Brain pericyte (primary cell): ENCODE data around the gene FBXO17.
"Not testable (repeated sequence)": the region's sequence is repeated elsewhere in the genome, so short reads cannot be mapped to it uniquely, and the experiment has no call there.

Experiments
- DNase-seq: peaks from one replicate; pipeline ENCODE4 v3.0.0-alpha.2; 2012; ENCODE audit warnings: low read depth, low spot score

The FBXO17 gene, protein sequence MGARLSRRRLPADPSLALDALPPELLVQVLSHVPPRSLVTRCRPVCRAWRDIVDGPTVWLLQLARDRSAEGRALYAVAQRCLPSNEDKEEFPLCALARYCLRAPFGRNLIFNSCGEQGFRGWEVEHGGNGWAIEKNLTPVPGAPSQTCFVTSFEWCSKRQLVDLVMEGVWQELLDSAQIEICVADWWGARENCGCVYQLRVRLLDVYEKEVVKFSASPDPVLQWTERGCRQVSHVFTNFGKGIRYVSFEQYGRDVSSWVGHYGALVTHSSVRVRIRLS

DNA sequence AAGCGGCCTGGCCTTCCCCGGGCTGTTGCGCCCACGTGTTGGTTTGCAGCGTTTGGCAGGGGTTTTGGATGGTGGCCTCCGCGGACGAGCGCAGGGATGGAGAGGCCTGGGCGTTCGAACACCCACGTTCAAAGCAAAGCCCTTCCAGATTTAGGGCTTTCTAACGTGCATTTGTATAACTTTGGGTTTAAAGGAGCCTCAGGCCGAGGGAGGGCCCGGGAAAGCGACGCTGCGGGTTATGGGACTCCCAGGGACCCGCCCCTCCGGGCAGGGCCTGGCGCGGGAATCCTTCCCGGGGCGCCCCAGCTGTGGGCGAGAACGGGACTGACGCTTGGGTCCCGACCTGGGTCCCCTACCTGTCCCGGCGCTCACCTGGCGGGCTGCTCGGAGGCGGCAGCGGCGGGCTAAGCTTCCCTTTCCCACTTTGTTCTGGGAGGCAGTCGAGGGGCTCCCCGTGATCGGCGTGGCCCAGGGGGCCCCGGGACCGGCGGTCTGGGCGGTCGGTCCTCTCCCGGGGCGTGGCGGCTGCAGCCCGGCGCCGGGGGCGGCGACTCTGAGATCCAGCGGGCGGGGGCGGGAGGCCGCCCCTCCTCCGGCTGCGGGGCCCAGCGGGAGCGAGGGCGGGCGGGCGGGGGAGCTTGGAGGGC lies at the start of gene FBXO17:
TSS of gene FBXO17 (minus strand) at position 529 of the 647 bp plus-strand sequence. CDS start 25,423 bp downstream, outside the sequence.
- no peak for DNase-seq

DNA sequence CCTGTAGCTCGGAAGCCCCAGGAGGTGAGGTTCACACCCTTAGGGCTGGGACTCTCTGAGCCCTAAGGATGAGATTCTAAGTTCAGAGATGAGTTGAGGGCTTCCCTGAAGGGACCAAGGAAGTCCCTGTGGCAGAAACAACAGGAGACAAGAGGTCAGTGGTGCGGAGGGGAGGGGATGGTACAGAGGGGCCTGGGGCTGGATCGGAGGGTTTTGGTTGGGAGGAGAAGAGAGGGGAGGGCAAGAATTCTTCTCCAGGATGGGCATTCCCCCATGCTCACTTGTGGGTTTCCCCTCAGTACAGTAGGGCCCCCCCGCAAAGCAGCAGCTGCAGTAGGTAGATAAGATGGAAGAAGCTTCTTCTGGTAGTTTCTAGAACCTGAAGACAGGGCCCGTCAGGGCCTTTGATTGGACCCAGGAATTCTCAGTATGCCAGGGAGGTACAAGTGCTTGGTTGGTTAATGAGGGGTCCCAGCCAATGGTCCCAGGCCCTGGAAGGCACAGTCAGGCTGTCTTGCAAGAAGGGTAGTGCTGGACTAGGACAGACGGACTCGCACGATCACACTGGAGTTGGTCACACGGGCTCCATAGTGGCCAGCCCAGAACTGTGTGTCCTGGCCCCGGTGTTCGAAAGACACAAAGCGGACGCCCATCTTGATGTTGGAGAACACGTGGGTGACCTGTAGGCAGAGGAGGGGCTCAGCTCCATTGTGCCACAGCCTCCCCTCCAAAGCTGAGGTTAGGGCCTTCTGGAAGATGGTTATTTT lies 49.5 kb upstream of the FBXO17 start:
- no peak for DNase-seq

DNA sequence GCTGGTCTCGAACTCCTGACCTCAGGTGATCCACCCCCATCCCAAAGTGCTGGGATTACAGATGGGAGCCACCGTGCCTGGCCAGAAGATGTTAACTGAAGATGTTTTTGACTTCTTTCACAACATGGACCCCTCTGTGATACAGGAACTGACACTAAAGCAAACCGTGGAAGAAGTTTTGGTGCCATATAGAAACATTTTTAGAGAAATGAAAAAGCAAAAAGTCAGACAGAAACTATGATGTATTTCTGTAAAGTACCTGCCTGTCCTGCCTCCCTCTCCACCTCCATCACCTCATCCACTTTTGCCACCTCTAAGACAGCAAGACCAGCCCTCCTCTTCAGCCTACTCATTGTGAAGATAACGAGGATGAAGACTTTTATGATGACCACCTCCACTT lies 45.5 kb upstream of the FBXO17 start:
- no peak for DNase-seq

DNA sequence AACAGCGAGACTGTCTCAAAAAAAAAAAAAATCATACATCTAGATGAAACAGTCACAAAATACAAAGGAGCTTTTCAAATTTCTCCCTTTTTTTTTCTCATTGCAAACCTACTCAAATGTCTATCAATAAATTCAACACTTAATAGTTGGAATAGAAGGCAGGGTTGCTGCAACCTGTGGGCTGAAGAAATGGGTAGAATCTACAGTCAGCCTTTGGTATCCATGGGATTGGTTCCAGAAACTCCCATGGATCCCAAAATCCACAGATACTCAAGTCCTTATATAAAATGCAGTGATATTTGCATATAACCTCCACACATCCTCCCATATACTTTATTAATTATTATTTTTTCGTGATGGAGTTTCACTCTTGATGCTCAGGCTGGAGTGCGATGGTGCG lies 42.1 kb upstream of the FBXO17 start:
- no peak for DNase-seq

DNA sequence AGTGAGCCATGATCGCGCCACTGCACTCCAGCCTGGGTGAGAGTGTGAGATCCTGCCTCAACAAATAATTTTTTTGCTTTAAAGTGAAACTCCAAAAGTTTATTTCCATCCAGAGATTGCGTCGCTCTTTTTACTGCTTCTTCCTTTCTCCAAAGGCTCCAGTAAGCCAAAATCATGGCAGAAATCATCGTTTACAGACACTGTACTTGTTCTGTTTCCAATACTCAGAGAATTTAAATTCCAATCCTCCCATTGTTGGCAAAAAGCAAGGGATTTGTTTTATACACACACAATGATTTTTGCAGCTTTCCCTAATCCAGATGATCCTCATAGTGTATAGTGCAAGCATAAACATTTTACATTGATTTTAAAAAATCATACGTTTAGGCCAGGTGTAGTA lies 41.5 kb upstream of the FBXO17 start:
- DNase-seq: no peak

DNA sequence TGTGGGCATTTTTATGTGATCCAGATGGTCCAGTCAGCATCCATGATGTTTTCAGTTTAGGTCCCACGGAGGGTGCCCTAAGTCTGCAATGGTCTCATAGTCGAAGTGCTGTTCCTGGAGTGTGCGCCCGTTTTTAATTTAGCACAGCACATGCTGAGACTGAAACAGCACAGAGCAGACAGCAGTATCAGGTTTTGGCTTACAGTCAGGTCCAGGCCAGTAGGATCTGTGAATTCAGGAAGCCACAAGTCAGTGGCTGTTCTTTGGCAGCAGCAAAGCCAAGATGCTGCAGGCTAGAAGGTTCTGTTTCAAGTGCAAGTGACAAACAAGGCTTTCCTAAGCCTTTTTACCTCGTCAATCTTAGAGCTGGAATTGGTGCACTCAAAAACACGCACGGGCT lies 38.5 kb upstream of the FBXO17 start:
- no peak for DNase-seq

DNA sequence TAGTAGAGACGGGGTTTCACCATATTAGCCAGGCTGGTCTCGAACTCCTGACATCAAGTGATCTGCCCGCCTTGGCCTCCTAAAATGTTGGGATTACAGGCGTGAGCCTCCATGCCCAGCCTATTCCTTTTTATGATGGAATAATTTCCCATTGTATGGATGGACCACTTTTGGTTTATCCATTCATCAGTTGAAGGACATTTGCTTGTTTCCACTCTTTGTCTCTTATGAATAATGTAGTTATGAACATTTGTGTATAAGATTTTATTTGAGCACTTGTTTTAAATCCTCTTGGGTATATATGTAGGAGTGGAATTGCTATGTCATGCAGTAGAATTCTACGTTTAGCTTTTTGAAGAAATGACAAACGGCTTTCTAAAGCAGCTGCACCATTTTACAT lies 33.5 kb upstream of the FBXO17 start:
- no peak for DNase-seq

DNA sequence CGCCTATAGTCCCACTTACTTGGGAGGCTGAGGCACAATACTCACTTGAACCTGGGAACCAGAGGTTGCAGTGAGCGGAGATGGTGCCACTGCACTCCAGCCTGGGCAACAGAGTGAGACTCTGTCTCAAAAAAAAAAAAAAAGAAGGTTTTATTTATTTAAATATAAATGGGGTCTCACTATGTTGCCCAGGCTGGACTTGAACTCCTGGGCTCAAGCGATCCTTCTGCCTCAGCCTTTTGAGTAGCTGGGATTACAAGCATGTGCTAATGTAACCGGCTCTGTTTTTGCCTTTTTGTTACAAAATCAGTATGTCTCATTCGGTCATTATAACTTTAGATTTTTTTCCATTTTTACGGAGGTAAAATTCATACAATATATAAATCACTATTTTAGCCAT lies 32.6 kb upstream of the FBXO17 start:
- DNase-seq: no peak

DNA sequence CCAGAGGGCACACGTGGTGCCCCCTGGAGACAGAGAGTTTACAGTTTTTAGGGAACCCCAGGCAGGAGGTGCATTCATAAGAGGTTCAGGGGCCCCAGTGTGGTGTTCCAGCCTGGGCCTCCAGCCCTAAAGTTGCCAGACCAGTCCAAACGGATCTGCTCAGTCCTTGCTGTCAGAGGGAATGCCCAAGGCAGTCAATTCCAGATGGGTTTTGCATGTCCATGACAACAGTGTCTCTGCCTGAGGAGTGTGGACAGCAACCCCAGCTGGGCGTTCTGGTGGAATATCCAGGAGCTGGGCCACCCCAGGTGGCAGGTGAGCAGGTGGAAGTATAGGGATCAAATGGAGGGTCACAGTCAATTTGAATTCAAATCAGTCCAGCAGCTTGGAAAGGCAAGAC lies 31.6 kb upstream of the FBXO17 start:
- no peak for DNase-seq

DNA sequence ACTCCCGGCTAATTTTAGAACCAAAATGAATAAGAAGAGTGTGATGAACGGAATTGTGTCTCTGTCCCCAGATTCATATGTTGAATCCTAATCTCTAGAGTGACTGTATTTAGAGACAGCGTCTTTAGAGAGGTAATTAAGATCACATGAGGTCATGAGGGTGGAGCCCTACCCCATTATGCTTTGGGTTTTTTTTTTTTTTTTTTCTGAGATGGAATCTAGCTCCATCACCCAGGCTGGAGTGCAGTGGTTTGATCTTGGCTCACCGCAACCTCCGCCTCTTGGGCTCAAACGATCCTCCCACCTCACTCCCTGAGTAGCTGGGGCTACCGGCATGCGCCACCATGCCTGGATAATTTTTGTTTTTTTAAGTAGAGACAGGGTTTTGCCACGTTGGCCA lies 28.9 kb upstream of the FBXO17 start:
- DNase-seq: no peak

DNA sequence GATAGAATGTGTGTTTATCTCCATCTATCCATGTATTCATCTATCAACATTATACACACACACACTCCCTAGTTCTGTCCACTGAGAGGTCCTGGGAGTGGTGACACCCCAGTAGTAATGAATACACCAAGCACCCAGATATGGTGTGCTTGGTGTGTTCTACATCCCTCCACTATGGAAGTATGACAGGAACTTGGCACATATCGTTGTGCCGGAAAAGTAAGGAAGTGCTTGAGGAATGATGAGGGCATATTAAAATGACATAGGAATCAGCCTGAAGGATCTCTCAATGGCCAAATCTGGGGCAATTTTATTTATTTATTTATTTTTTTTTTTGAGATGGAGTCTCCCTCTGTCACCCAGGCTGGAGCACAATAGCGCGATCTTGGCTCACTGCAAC lies 28.3 kb upstream of the FBXO17 start:
- DNase-seq: no peak

DNA sequence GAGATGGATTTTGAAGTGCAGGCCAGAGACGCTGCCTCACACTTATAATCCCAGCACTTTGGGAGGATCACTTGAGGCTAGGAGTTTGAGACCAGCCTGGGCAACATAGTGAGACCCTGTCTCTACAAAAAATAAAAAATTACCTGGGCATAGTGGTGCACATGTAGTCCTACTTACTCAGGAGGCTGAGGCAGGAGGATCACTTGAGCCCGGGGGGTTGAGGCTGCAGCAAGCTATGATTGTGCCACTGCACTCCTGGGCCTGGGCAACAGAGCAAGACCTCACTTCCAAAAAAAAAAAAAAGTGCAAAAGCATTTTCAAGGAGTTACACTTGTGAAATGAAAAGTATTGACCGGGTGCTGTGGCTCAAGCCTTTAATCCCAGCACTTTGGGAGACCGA lies 27.6 kb upstream of the FBXO17 start:
- no peak for DNase-seq

DNA sequence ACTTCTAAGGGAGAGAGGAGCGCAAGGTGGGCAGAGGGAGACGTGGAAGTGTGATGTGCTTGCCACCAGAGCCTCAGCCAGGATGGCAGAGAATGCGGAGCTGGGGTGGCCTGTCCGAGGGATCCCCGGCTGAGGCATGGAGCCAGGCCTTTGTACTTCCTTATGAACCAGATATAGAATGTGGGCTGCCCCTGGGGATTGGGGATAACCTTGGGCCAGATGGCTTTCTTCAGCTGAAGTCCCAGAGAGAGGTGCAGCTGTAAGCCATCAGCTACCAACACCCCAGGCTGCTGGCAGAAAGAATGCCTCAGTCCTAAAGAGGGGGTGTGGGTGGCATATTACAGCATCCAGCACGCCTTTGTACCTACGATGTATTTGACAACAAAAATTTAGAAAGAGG lies 25.5 kb upstream of the FBXO17 start:
- no peak for DNase-seq

DNA sequence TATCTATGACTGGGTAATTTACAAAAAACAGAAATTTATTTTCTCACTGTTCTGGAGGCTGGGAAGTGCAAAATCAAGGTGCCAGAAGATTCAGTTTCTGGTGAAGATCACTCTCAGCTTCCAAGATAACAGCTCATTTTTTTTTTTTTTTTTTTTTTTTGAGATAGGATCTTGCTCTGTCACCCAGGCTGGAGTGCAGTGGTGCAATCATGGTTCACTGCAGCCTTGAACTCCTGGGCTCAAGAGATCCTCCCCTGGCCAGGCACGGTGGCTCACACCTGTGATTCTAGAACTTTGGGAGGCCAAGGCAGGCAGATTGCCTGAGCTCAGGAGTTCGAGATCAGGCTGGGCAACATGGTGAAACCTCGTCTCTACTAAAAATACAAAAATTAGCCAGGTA lies 22.0 kb upstream of the FBXO17 start:
- DNase-seq: not testable (repeated sequence)

DNA sequence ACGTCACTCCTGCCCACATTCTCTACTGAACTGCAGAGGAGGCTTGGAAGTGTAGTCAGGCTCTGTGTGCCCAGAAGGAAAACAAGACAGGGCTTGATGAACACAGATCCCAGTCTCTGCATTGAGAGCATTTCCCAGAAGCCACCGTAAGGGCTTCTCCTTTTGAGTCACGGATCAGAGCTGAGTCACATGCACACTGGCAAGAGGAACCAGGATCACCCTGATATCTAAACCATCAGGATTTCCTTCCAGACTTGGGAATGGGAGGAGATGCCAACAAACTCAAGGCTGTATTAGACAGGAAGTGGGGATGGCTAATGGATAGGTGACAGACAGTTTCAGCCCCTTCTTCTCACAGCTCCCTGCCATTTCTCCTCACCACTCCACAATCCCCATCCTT lies 17.7 kb upstream of the FBXO17 start:
- DNase-seq: no peak

DNA sequence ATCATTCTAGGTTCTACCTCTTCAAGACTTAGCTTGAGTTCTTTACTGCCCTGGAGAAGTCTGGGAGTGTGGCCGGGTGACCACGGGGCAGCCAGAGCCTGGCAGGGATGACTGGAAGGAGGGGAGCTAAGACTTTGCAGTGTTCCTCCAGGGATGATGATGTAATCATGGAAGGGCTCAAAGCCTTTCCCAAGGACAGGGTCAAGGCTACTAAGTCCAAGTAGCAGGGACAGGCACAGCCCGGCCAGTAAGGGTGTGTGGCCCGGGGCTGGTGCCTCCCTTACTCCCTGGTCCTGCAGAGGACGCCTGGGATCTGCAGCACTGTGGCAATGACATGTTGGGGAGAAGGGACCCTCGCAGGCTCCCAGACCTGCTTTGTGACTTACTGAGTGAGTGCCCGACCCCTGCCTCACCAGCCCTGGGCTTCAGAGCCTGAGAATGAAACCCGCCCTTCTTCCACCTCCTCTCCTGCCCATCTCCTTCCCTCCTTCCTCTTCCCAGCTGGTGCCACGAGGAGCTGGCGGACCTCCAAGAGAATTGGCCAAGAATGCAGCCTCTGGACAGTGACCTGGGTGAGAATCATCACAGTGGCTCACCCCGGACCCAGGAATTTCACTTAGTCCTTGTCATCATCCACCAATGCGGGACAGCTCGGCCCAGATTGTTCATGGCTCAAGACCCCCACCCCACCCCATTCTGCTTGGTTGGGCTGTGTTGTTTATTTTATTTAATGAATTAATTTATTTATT lies 15.6 kb upstream of the FBXO17 start:
- no peak for DNase-seq

DNA sequence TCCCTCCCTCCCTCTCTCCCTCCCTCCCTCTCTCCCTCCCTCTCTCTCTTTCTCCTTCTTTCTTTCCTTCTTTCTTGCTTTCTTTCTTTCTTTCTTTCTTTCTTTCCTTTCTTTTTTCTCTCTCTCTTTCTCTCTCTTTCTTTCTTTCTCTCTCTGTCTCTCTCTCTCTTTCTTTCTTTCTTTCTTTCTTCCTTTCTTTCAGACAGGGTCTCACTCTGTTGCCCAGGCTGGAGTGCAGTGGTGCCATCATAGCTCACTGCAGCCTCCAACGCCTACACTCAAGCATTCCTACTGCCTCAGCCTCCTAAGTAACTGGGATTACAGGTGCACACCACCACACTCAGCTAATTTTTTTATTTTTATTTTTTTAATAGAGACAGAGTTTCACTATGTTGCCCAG lies 14.1 kb upstream of the FBXO17 start:
- DNase-seq: not testable (repeated sequence)

DNA sequence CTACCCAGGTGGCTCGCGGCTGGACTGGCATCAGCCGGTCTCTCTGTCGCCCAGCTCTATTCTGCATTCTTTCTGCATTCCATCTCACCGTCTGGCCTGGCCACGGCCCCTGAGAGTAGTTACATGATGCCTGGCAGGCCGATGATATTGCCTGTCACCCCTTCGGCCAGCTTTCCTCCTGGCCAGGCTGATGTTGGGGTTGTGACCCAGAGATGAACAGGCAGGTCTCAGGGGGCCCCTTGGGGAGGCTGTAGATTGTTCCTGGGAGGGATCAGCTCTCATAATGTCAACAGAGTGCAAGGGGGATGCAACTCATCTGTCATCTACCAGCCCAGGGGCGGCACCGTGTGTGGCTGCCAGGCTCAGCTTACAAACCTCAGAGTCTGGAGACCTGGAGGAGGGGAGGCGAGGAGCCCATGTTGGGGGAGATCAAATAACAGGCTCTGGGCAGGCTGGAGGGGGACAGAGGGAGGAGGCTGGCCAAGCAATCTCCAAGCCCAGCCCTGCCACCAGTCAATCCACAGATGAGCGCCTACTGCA lies 13.6 kb upstream of the FBXO17 start:
- no peak for DNase-seq

DNA sequence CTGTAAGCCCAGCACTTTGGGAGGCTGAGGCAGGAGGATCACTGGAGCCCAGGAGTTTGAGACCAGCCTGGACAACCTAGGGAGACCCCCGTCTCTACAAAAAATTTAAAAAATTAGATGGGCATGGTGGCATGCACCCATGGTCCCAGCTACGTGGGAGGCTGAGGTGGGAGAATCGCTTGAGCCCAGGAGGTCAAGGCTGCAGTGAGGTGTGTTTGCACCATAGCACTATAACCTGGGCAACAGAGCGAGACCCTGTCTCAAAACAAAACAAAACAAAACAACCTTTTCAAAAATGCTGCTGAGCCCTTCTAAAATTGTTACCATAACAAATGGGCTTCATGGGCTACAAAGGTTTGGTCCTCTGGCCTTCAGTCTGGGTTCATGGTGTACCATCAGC lies 13.1 kb upstream of the FBXO17 start:
- not testable (repeated sequence) for DNase-seq

DNA sequence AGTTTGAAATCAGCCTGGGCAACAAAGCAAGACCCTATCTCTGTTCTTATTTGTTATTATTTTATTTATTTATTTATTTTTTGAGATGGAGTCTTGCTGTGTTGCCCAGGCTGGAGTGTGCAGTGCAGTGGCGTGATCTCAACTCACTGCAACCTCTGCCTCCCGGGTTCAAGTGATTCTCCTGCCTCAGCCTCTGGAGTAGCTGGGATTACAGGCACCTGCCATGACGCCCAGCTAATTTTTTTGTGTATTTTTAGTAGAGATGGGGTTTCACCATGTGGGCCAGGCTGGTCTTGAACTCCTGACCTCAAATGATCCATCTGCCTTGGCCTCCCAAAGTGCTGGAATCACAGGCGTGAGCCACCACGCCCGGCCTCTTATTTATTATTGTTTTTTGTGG lies 12.2 kb upstream of the FBXO17 start:
- not testable (repeated sequence) for DNase-seq

DNA sequence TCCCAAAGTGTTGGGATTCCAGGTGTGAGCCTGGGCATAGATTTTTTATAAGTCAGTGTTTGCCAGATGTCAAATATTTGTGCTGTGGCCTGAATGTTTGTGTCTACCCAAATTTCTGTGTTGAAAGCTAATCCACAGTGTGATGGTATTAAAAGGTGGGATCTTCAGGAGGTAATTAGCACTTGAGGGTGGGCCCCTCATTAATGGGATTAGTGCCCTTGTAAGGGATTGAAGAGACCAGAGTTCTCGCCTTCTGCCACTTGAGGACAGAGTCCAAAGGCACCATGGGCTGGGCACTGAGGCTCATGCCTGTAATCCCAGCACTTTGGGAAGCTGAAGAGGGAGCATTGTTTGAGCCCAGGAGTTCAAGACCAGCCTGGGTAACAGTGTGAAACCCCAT lies 9.7 kb upstream of the FBXO17 start:
- DNase-seq: no peak
